ENCODE results near the gene GCFC2. TPM values are rescaled to one million over a fixed set of nuclear protein-coding genes. Genes with fewer than 3 reads are reported as not detected.

The GCFC2 gene
- total and polyA plus RNA-seq, 2 of the 13 experiments (the other 11 are each of a cell fraction or from before 2014, with no cell fraction given) = 26.8 to 49.0 TPM

GRCh38 chr2:75710577-75711253, at the start of gene GCFC2 (continued):
- TF ChIP-seq LRRFIP1 (CRISPR knock-in tag; conservative IDR thresholded peaks at IDR 0.05) = 0 out of 2 replicates have a peak, but pooled peaks have one; percentile 35
- TF ChIP-seq HBP1 (CRISPR knock-in tag; IDR thresholded peaks at IDR 0.05; ENCODE audit: low read depth) = no peak
- peak; percentile 91 for TF ChIP-seq TGIF2 (CRISPR knock-in tag; IDR thresholded peaks at IDR 0.05)
- TF ChIP-seq EEA1 (CRISPR knock-in tag; IDR thresholded peaks at IDR 0.05; ENCODE audit: borderline replicate concordance) = peak; percentile 100
- peak; percentile 83; the same call in 1 of the 2 replicates for TF ChIP-seq YEATS2 (CRISPR knock-in tag; IDR thresholded peaks at IDR 0.05; ENCODE audit: borderline replicate concordance)
- TF ChIP-seq ZNF557 (CRISPR knock-in tag; IDR thresholded peaks at IDR 0.05) = peak; percentile 99
- TF ChIP-seq SRSF4 (IDR thresholded peaks at IDR 0.05; ENCODE audit: low read depth, low read length, poor library complexity, severe bottlenecking) = no peak
- TF ChIP-seq EHMT2 (IDR thresholded peaks at IDR 0.05; ENCODE audit: borderline replicate concordance, low read depth, low read length) = no peak
- peak; percentile 70 for TF ChIP-seq XRCC5 (optimal IDR thresholded peaks at IDR 0.05; ENCODE audit: low read length)
- TF ChIP-seq SSRP1 (CRISPR knock-in tag; IDR thresholded peaks at IDR 0.05) = no peak
- TF ChIP-seq ZFY (CRISPR knock-in tag; IDR thresholded peaks at IDR 0.05) = peak; percentile 100
- TF ChIP-seq ZBTB39 (CRISPR knock-in tag; IDR thresholded peaks at IDR 0.05) = peak; percentile 75; the same call in 1 of the 2 replicates
- peak; percentile 90 for TF ChIP-seq ZNF263 (CRISPR knock-in tag; IDR thresholded peaks at IDR 0.05)
- peak; percentile 98 for TF ChIP-seq TFDP2 (CRISPR knock-in tag; IDR thresholded peaks at IDR 0.05)
- peak; percentile 96 for TF ChIP-seq CBFB (CRISPR knock-in tag; IDR thresholded peaks at IDR 0.05)
- no peak; the same call in 1 of the 2 replicates for TF ChIP-seq SIX1 (CRISPR knock-in tag; IDR thresholded peaks at IDR 0.05; ENCODE audit: borderline replicate concordance)
- TF ChIP-seq MZF1 (CRISPR knock-in tag; IDR thresholded peaks at IDR 0.05; ENCODE audit: borderline replicate concordance) = no peak
- TF ChIP-seq ZMAT5 (CRISPR knock-in tag; IDR thresholded peaks at IDR 0.05; ENCODE audit: borderline replicate concordance, low read depth) = peak; percentile 94; the same call in 1 of the 2 replicates
- TF ChIP-seq TBX2 (CRISPR knock-in tag; IDR thresholded peaks at IDR 0.05; ENCODE audit: borderline replicate concordance) = peak; percentile 99
- peak; percentile 96 for TF ChIP-seq JARID2 (CRISPR knock-in tag; IDR thresholded peaks at IDR 0.05; ENCODE audit: insufficient replicate concordance)
- no peak for TF ChIP-seq ADNP (CRISPR knock-in tag; IDR thresholded peaks at IDR 0.05)
- TF ChIP-seq KDM4B (CRISPR knock-in tag; IDR thresholded peaks at IDR 0.05) = peak; percentile 83
- TF ChIP-seq ETV5 (CRISPR knock-in tag; IDR thresholded peaks at IDR 0.05; ENCODE audit: borderline replicate concordance) = peak; percentile 97
